B cell (primary cell): ENCODE results near the gene XPO1.

ENCODE experiments used
- EZH2 ChIP-seq: IDR thresholded peaks from 2 replicates; pipeline ENCODE4 v1.6.1; 2012; ENCODE audit warnings: borderline replicate concordance, low read depth, mild to moderate bottlenecking, moderate library complexity, low read length; ENCODE audit not compliant: insufficient read depth, poor library complexity, severe bottlenecking
- TF ChIP-seq, protein P1 (sequence below): fragments of 200-600 bp; IDR thresholded peaks from one replicate; pipeline ENCODE4 v1.8.0; 2022; ENCODE audit warnings: antibody characterized with exemption, mild to moderate bottlenecking

DNA sequence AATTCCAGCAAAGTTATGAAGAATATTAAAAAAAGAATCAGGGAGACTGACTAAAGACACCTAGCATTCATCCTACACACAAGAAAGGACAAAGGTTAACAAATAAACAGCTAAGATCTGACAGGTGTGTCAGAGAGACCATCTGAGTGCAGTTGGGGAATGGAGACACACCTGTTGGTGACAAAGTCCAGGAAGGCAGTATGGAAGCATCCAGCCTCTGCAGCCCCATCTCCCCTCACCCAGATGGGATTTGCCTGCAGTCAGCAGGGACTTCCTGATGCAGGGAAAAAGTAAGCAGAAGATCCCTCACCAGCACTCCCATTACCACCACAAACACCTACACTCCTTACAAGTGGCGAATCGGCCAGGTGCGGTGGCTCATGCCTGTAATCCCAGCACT lies 105.2 kb downstream of the XPO1 start:
- TF ChIP-seq, protein P1, sequence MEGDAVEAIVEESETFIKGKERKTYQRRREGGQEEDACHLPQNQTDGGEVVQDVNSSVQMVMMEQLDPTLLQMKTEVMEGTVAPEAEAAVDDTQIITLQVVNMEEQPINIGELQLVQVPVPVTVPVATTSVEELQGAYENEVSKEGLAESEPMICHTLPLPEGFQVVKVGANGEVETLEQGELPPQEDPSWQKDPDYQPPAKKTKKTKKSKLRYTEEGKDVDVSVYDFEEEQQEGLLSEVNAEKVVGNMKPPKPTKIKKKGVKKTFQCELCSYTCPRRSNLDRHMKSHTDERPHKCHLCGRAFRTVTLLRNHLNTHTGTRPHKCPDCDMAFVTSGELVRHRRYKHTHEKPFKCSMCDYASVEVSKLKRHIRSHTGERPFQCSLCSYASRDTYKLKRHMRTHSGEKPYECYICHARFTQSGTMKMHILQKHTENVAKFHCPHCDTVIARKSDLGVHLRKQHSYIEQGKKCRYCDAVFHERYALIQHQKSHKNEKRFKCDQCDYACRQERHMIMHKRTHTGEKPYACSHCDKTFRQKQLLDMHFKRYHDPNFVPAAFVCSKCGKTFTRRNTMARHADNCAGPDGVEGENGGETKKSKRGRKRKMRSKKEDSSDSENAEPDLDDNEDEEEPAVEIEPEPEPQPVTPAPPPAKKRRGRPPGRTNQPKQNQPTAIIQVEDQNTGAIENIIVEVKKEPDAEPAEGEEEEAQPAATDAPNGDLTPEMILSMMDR: no peak
- no peak for TF ChIP-seq EZH2
